Renal pelvis (tissue), 4 donors: Measurements from ENCODE around the gene DENND5B. TPM values are rescaled to one million over a fixed set of nuclear protein-coding genes. Genes with fewer than 3 reads are reported as not detected.
"Not testable (repeated sequence)": the region's sequence is repeated elsewhere in the genome, so short reads cannot be mapped to it uniquely, and the experiment has no call there.

ENCODE experiments used
- DNase-seq: peaks from one replicate; pipeline ENCODE4 v3.0.0-alpha.2; 2013
- polyA plus RNA-seq, 3 donors: library from polyadenylated mRNA; unstranded; fragments of 120-200 nt; gene quantifications; one replicate each; pipeline ENCODE4 v1.2.1, GENCODE V29; 2013; ENCODE audit not compliant: insufficient read length in 3 of 3

DENND5B gene
- polyA plus RNA-seq, 3 donors = 21.5 to 29.6 (median 24.4) TPM

DNA sequence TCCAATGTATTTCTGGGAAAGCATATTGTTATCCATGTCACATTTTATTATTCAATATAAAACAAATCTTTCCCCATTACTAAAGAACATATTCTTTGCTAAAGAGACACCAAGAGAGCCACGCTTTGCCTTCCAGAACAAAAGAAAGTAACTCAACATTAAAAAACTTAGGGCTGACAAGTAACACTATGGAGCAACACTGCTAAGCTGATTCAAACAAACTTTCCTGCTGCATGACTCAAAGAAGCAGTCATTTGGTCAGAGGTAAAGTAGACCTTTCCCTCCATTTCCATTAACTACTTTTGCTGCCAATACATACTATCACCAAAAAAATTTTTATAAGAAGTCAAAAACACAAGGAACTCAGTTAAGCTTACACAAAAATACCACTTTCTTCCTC lies 83.0 kb downstream of the DENND5B start:
- no peak for DNase-seq

DNA sequence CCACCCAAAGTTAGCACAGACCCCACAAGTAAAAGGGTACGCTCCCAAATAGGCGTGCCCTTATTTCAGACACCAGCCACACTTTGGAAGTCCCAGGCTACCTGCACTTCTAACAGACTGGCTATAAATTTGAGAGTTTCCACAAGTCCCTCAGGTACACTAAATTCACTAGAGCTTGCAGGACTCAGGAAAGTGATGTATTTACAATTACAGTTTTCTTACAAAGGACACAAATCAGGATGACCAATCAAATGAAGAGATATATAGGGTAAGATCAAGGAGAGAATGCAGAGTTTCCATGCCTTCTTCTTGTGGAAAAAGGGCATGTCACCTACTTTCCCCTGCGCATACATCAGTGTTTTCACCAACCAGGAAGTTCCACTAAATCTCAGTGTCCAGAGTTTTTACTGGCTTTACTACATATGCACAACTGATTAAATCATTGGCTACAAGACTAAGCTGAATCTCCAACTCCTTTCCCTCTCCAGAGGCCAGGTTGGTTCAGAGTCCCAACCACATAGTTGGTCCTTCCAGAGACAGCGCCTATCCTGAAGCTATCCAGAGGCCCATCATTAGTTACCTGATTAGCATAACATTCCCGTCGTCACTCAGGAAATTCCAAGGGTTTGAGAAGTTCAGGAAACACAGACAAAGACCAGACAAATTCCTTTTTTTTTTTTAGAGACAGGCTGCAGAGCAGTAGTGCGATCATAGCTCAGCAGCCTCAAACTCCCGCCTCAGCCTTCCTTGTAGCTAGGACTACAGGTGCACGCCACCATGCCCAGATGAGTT lies 84.2 kb downstream of the DENND5B start:
- no peak for DNase-seq

DNA sequence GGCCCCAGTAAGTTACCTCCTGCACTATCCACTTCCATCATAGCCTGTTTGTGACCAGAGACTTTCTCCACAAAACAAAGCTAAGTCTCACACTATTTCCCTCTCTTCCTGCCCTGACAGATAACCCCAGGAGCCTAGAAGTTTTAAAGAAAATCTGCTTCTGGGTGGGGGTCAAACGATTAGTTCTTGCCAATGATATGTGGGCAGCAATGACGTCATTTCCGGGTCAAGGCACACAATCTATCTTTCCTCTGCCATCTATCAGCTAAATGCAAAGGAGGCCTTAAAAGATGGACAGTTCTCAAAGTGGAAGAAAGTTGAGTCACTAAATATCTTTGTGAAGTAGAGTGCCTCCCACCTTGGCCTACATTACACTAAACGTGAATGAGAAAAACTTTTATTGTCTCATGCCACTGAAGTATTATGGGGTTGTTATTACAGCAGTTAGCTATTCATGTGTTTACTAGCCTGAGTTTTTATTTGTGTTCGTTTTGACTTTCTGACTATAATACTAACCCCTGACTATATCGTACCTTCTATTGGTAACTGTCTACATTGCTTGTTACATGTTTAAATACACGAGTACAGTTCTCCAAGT lies 86.2 kb downstream of the DENND5B start:
- no peak for DNase-seq

GRCh38 chr12:31501014-31501413 lies 89.9 kb downstream of the DENND5B start:
- not testable (repeated sequence) for DNase-seq

DNA sequence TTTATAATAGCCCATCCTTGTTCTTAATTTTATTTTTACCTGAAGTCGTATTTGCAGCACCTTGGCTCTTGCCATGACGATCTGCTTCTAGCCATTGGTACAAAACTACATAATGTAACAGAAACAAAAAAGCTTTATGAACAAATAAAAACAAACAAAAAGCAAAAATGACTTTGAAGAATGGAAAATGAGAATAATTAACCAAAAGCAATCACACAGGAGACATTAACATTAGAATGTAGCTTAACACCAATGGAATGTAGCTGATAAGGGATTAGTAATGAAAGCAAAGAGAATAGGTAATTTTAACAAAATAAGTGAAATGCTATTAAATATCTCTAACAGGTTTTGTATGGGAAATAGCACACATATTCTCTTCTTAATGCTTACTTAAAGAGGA lies 91.4 kb downstream of the DENND5B start:
- DNase-seq = no peak

GRCh38 chr12:31498424-31498823 lies 92.5 kb downstream of the DENND5B start:
- no peak for DNase-seq

GRCh38 chr12:31496257-31496656 lies 94.7 kb downstream of the DENND5B start:
- no peak for DNase-seq

DNA sequence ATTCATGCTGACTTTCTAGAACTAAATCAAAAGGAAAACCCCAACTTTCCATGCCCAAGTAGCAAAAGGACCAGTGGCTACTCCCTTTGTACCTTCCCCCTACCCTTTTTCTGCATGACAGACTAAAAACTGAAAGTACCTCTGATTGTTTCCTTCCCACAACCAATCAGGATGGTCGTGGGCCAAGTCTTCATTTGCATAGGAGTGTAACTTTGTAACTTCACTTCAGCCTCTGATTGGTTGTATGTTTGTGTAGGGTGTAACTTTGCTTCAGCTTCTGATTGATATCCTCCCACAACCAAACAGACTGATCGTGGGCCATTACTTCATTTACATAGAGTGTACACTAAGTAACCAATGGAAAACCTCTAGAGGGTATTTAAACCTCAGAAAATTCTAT lies 96.5 kb downstream of the DENND5B start:
- DNase-seq = no peak

- DNase-seq = no peak
These were observed 98.2 kb downstream of the DENND5B start for GRCh38 chr12:31492599-31493196.

DNA sequence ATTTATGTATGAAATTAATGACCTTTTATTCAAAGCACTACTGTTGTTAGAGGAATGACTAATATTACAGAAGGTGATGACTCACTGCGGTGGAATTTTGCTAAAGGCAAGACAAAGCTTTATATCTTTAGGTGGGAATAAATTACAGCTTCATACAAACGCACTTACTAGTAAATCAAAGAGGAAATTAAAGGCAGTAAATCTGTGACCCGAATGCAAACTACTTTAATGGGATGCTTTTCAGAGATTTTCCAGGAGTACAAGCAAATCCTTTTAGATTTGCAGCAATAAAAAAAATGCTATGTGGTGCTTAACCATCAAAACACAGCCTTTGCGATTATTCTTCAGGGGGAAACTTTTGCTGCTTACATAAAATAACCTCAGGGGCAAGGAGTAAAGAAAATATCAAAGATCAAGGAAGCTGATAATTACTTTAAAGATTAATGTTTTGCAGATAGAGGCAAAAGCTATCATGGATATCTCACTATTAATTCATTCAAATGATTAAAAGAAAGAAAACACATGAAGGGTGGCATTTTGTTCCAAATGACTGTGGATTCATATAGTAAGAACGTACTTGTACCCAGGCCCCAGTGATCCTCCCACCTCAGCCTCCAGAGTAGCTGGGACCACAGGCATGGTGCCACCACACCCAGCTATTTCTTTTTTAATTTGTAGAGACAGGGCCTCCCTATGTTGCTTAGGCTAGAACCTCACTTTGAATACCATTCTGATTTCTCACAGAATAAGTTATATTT lies 98.9 kb downstream of the DENND5B start:
- peak; percentile 89 for DNase-seq

DNA sequence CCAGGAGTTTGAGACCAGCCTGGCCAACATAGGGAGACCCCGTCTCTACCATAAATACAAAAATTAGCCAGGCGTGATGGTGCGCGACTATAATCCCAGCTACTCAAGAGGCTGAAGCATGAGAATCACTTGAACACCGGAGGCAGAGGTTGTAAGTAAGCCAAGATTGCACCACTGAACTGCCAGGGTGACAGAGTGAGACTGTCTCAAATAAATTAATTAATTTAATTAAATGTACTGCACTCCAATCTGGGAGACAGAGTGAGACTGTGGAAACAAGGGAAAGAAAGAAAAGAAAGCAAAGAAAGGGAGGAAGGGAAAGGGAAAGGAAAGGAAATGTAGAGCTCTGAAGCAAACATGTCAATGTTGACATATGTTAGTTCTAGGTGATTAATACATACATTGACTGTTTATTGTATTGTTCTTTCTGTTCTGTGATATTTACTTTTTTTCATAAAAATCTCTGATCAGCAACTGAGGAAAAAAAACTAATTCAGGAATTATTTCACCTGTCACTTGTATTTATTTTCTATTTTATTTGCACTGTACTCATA lies 99.6 kb downstream of the DENND5B start:
- DNase-seq = no peak

DNA sequence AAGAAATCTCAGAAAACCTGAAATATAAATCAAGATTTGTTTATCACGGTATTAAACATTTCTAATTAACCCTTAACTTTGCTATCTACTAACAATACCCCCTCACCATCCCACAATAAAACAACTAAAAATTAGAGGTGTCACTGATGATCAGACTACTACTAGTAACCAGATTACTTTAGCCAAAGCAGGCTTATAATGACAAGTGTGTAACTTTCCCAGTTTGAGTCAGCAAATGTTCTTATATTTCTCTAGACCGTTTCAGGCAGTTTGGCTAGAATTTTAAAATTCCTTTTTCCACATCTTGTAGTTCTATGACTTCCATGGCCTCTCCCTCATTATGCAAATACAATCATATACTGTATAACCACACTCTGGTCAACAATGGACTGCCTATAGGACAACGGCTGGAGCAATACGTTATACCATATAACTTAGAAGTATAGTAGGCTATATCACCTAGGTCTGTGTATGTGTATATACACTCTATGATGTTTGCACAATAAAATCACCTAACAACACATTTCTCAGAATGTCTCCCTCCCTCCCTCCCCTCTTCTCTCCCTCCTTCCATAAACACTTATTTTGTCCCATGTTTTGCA lies 102.1 kb downstream of the DENND5B start:
- DNase-seq = no peak

DNA sequence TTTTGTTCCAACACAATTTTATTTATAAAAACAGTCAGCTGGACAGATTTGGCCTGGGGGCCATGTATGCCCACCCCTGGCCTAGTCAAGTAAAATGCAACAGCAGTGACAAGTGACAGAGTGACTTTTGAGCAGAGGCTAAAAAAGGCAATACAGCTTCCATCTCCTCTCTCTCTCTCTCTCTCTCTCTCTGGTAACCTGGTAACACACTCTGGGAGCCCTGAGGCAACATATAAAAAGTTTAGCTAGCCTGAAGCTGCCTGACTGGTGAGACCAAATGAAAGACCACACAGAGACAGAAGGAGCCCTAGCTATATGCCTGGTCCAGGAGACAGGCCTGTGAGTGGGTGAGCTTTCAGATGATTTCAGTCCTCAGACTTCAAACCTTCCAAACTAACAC lies 105.4 kb downstream of the DENND5B start:
- no peak for DNase-seq

DNA sequence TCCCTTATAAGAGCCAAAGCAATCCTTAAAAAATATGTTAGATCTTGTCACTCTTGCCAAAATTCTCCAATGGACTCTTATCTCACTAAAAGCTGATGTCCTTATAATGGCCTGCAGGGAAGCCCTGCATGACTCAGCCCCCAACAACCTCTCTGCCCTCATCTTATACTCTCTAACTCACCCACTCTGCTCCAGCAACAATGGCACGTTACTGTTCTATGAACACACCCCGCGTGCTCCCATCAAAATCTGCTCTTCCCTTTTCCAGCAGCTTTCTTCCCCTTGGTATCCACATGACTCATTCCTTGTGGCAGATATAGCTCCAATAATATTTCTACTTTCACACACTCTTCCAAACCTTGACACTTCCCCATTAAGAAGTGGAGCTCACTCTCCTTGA lies 108.1 kb downstream of the DENND5B start:
- no peak for DNase-seq

- no peak for DNase-seq
These were observed 109.5 kb downstream of the DENND5B start for GRCh38 chr12:31481415-31481814.

DNA sequence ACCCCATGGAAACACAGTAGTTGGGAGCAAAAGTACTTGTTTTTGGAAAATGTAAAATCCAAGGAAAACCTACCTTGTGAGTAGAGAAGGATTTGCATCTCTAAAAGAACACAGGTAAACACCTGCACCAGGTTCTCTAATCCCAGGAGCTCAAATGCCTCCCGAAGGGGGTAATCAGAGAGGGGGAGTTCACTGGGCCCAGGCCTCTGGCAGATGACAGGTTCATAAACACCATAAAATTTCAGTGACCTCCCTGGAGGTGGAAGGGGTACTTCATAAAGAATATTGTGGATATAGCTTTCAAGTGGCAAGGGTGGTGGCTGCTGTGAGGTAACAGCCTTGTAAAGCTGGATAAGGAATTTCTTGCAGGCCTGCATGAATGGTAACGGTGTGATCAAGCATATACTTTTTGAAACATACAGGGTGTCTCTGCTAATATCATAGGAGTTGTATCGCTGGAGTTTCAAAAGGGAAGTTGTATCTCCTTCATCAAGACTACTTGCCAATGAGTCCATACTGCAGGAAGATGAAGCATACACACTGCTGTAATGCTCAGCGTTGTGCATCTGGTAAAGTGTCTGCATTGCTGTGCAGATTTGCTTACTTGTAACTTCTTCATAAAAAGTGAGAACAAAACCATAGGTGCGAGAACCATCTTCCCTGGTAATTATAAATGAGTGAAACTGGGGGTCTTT lies 111.3 kb downstream of the DENND5B start:
- no peak for DNase-seq

DNA sequence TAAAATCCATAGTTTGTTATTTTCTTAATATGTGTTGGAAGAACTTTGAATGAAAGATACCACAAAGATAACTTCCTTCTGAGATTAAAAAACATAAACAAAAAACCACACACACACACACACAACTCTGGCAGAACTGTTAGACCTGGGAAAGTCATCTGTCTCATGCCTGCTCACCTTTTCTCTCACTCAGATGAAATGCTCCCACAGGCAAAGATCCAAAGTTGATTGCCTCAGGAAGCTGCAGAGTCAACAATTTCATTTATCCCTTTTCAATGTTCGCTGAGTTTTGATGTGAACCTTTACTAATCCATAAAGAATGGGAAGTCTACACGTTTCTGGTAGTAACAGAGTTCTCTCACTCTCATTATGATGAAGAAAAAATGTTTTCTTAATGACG lies 112.0 kb downstream of the DENND5B start:
- DNase-seq = no peak

DNA sequence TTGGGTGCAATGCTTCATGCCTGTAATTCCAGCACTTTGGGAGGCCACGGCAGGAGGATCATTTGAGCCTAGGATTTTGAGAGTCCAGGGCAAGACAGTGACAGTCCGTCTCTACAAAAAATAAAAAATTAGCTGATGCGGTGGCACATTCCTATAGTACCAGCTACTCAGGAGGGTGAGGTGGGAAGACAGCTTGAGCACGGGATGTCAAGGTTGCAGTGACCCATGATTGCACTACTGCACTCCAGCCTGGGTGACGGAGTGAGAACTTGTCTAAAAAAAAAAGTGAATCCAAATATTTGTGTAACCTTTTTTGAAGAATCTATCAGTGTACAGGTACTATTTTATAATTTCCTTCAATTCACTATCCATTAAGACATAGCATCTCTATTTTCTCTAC lies 112.5 kb downstream of the DENND5B start:
- DNase-seq = no peak

- DNase-seq = no peak
These were observed 113.2 kb downstream of the DENND5B start for GRCh38 chr12:31477687-31478086.

- DNase-seq = no peak
These were observed 114.5 kb downstream of the DENND5B start for GRCh38 chr12:31476437-31476836.

DNA sequence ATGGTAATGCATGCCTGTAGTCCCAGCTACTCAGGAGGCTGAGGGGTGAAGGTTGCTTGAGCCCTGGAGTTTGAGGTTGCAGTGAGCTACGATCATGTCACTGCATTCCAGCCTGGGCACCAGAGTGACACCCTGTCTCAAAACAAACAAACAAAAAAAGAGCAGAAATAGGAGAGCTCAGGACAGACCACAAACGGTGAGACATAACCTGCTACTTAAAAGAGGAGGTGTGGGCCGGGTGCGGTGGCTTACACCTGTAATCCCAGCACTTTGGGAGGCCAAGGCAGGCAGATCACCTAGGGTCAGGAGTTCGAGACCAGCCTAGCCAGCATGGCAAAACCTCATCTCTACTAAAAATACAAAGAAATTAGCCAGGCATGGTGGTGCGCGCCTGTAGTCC lies 115.3 kb downstream of the DENND5B start:
- not testable (repeated sequence) for DNase-seq
